Karpas-422 (cell line): ENCODE data around the gene ISLR. TPM values are rescaled to one million over a fixed set of nuclear protein-coding genes. Genes with fewer than 3 reads are reported as not detected.

ENCODE experiments used
- DNase-seq: peaks from one replicate; pipeline ENCODE4 v3.0.0-alpha.2; 2015
- H2AFZ ChIP-seq: fragments of 200-600 bp; sonication (generic); 2 replicates; pipeline ENCODE4 v1.6.1; 2014; ENCODE audit warnings: antibody characterized with exemption, low read length, mixed read lengths
- H3K27ac ChIP-seq: fragments of 200-600 bp; sonication (generic); 2 replicates; pipeline ENCODE4 v1.5.1; 2014; ENCODE audit warnings: mild to moderate bottlenecking, low read length, moderate library complexity
- H3K27me3 ChIP-seq: fragments of 200-600 bp; sonication (generic); 2 replicates; pipeline ENCODE4 v1.6.1; 2014; ENCODE audit warnings: low read length, mixed read lengths
- H3K36me3 ChIP-seq: fragments of 200-600 bp; sonication (generic); 2 replicates; pipeline ENCODE4 v1.6.1; 2014; ENCODE audit warnings: low read length, mixed read lengths; ENCODE audit not compliant: insufficient read depth
- H3K4me1 ChIP-seq: fragments of 200-600 bp; sonication (generic); 2 replicates; pipeline ENCODE4 v1.6.1; 2014; ENCODE audit warnings: mild to moderate bottlenecking, low read length, mixed read lengths
- H3K4me2 ChIP-seq: fragments of 200-600 bp; sonication (generic); 2 replicates; pipeline ENCODE4 v1.6.1; 2014; ENCODE audit warnings: low read length, low read depth, mild to moderate bottlenecking; ENCODE audit not compliant: poor library complexity, severe bottlenecking
- H3K4me3 ChIP-seq: fragments of 200-600 bp; sonication (generic); 2 replicates; pipeline ENCODE4 v1.5.1; 2014; ENCODE audit warnings: mild to moderate bottlenecking, antibody characterized with exemption, low read length, mixed read lengths
- H3K79me2 ChIP-seq: fragments of 200-600 bp; sonication (generic); 2 replicates; pipeline ENCODE4 v1.6.1; 2014; ENCODE audit warnings: mild to moderate bottlenecking, low read length, mixed read lengths
- H3K9ac ChIP-seq: fragments of 200-600 bp; sonication (generic); 2 replicates; pipeline ENCODE4 v1.6.0; 2014; ENCODE audit warnings: low read length
- H3K9me2 ChIP-seq: fragments of 200-600 bp; sonication (generic), shearing (Covaris generic); replicated peaks from 2 replicates; pipeline ENCODE4 v1.6.0; 2014; ENCODE audit warnings: mild to moderate bottlenecking, low read length, moderate library complexity; ENCODE audit not compliant: insufficient read depth
- H3K9me3 ChIP-seq: fragments of 300-700, 200-600 bp; sonication (generic); 2 replicates; pipeline ENCODE4 v1.6.1; 2014; ENCODE audit warnings: low read length, mixed read lengths
- H4K20me1 ChIP-seq: fragments of 200-600 bp; sonication (generic); 2 replicates; pipeline ENCODE4 v1.6.1; 2014; ENCODE audit warnings: mild to moderate bottlenecking, antibody characterized with exemption, low read length, low read depth; ENCODE audit not compliant: insufficient read depth
- total RNA-seq: library from RNA; depleted of rRNA; stranded (reverse); fragments of >200 nt; shearing (Covaris generic); gene quantifications from 2 replicates; pipeline ENCODE4 v1.2.3, GENCODE V29; 2014; ENCODE audit warnings: low replicate concordance

Gene ISLR
- total RNA-seq, 1 experiment from 2014 or later = not detected

GRCh38 chr15:74165461-74165860, 8.0 kb upstream of the ISLR start:
- no peak for DNase-seq
- H3K36me3 ChIP-seq = no peaks in the 10 kb centered on the region
- H2AFZ ChIP-seq = no peak overlapping the region
- no peak overlapping the region for H3K9ac ChIP-seq
- no peaks in the 10 kb centered on the region; the same call in 1 of the 2 replicates for H4K20me1 ChIP-seq
- no peaks in the 10 kb centered on the region for H3K9me2 ChIP-seq
- no peak overlapping the region for H3K27ac ChIP-seq
- no peak overlapping the region for H3K4me2 ChIP-seq
- no peaks in the 10 kb centered on the region for H3K79me2 ChIP-seq
- H3K4me3 ChIP-seq = no peak overlapping the region
- no peaks in the 10 kb centered on the region for H3K4me1 ChIP-seq
- no peaks in the 10 kb centered on the region for H3K27me3 ChIP-seq
- no peaks in the 10 kb centered on the region for H3K9me3 ChIP-seq

- no peak overlapping the region for H3K9ac ChIP-seq
- no peaks in the 10 kb centered on the region for H3K9me2 ChIP-seq
- H3K27me3 ChIP-seq = no peaks in the 10 kb centered on the region
- no peaks in the 10 kb centered on the region for H3K36me3 ChIP-seq
- H3K79me2 ChIP-seq = no peaks in the 10 kb centered on the region
- H4K20me1 ChIP-seq = no peaks in the 10 kb centered on the region; the same call in 1 of the 2 replicates
- H3K4me3 ChIP-seq = no peak overlapping the region
- no peaks in the 10 kb centered on the region for H3K9me3 ChIP-seq
- H3K4me2 ChIP-seq = no peak overlapping the region
- H3K4me1 ChIP-seq = no peaks in the 10 kb centered on the region
- DNase-seq = no peak
- H2AFZ ChIP-seq = no peak overlapping the region
- no peak overlapping the region for H3K27ac ChIP-seq
Observed at GRCh38 chr15:74167891-74168331, 5.6 kb upstream of the ISLR start.

GRCh38 chr15:74168711-74169126, 4.8 kb upstream of the ISLR start:
- H3K27ac ChIP-seq = no peak overlapping the region
- no peak overlapping the region for H2AFZ ChIP-seq
- no peak for DNase-seq
- no peaks in the 10 kb centered on the region for H3K36me3 ChIP-seq
- H3K79me2 ChIP-seq = no peaks in the 10 kb centered on the region
- H4K20me1 ChIP-seq = no peaks in the 10 kb centered on the region; the same call in 1 of the 2 replicates
- H3K27me3 ChIP-seq = no peaks in the 10 kb centered on the region
- no peak overlapping the region for H3K9ac ChIP-seq
- no peaks in the 10 kb centered on the region for H3K9me2 ChIP-seq
- H3K4me3 ChIP-seq = no peak overlapping the region
- no peak overlapping the region for H3K4me2 ChIP-seq
- H3K4me1 ChIP-seq = no peaks in the 10 kb centered on the region
- H3K9me3 ChIP-seq = no peaks in the 10 kb centered on the region

- no peak overlapping the region for H3K4me3 ChIP-seq
- H2AFZ ChIP-seq = no peak overlapping the region
- no peak overlapping the region for H3K4me2 ChIP-seq
- H3K27me3 ChIP-seq = no peaks in the 10 kb centered on the region
- H3K4me1 ChIP-seq = no peaks in the 10 kb centered on the region
- no peaks in the 10 kb centered on the region for H3K36me3 ChIP-seq
- no peaks in the 10 kb centered on the region for H3K9me3 ChIP-seq
- DNase-seq = no peak
- H3K27ac ChIP-seq = no peak overlapping the region
- H3K9ac ChIP-seq = no peak overlapping the region
- no peaks in the 10 kb centered on the region; the same call in 1 of the 2 replicates for H4K20me1 ChIP-seq
- no peaks in the 10 kb centered on the region for H3K9me2 ChIP-seq
- H3K79me2 ChIP-seq = no peaks in the 10 kb centered on the region
Observed at GRCh38 chr15:74170071-74170844, 3.3 kb upstream of the ISLR start.

GRCh38 chr15:74170875-74171578, 2.5 kb upstream of the ISLR start:
- no peak for DNase-seq
- Histone ChIP-seq H3K4me1 (no peaks in the 10 kb centered on the region), H3K27ac (no peak overlapping the region)

GRCh38 chr15:74171965-74172541, 1.5 kb upstream of the ISLR start:
- no peak overlapping the region for H3K27ac ChIP-seq
- no peaks in the 10 kb centered on the region; the same call in 1 of the 2 replicates for H4K20me1 ChIP-seq
- no peaks in the 10 kb centered on the region for H3K9me3 ChIP-seq
- no peaks in the 10 kb centered on the region for H3K4me1 ChIP-seq
- H2AFZ ChIP-seq = no peak overlapping the region
- no peak overlapping the region for H3K4me2 ChIP-seq
- no peaks in the 10 kb centered on the region for H3K9me2 ChIP-seq
- H3K4me3 ChIP-seq = no peak overlapping the region
- H3K36me3 ChIP-seq = no peaks in the 10 kb centered on the region
- no peak overlapping the region for H3K9ac ChIP-seq
- DNase-seq = no peak
- H3K27me3 ChIP-seq = no peaks in the 10 kb centered on the region
- H3K79me2 ChIP-seq = no peaks in the 10 kb centered on the region

More at GRCh38 chr15:74170875-74171578, 2.5 kb upstream of the ISLR start:
- Histone ChIP-seq H2AFZ (no peak overlapping the region), H3K9ac (no peak overlapping the region), H3K4me3 (no peak overlapping the region), H3K27me3 (no peaks in the 10 kb centered on the region), H3K36me3 (no peaks in the 10 kb centered on the region), H4K20me1 (no peaks in the 10 kb centered on the region; the same call in 1 of the 2 replicates), H3K79me2 (no peaks in the 10 kb centered on the region), H3K4me2 (no peak overlapping the region), H3K9me3 (no peaks in the 10 kb centered on the region), H3K9me2 (no peaks in the 10 kb centered on the region)

- Histone ChIP-seq H3K9me2 (no peaks in the 10 kb centered on the region), H3K4me2 (no peak overlapping the region), H3K9me3 (no peaks in the 10 kb centered on the region), H3K27me3 (no peaks in the 10 kb centered on the region), H3K79me2 (no peaks in the 10 kb centered on the region), H4K20me1 (no peaks in the 10 kb centered on the region; the same call in 1 of the 2 replicates), H3K36me3 (no peaks in the 10 kb centered on the region), H2AFZ (no peak overlapping the region), H3K4me1 (no peaks in the 10 kb centered on the region), H3K9ac (no peak overlapping the region), H3K27ac (no peak overlapping the region), H3K4me3 (no peak overlapping the region)
- DNase-seq = no peak
Observed at GRCh38 chr15:74172701-74173379, 670 bp upstream of the ISLR start.
